Measurements from ENCODE around the gene DAB1.

The DAB1 gene

DNA sequence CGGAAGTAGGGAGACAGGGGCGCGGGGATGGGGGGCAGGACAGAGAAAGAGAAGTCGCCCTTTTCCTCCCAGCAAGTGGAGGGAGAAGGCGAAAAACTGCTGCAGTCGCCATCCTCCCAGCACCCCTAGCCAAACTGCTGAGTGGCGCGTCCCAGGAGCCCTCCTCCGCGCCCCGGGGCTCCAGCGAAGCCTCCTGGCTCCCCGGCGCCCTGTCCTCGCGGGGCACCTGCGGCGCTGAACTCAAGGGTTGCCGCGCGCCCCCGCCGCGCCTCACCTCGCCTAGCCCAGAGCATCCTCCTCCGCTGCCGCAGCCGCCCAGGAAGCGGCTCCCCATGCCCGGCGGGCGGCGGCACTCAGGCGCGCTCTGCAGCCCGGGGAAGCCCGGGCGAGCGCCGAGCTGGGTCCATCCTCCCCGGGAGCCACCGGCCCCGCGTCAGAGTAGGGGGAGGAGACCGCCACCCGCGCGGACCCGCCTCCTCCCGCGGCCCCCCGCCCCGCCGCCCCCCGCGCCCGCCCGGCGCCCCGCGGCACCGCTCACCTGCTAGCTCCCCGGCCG is at the start of gene DAB1:
Gene DAB1, minus strand, starts transcription at position 405 of the 556 bp plus-strand sequence. CDS start 133,030 bp downstream, outside the sequence.
- DNase-seq: peak; percentile 53

DNA sequence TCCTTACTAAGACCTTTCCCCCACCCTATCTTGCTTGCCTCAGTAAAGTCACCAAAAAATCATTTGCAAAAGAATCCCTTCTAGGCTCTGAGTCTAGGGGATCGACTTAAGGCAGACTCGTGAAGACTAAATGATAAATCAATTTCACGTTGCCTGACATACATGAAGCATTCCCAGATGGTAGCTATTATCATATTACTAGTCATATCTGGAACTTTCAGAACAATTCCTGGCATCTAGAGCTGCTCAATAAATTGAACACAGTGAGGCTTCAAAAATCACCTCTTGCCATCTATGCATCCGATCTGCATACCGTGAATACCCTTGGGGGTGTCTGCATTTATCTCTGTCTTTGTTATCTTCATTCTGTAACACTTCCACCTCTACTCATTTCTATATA is 49.6 kb upstream of the DAB1 start:
- no peak for DNase-seq

DNA sequence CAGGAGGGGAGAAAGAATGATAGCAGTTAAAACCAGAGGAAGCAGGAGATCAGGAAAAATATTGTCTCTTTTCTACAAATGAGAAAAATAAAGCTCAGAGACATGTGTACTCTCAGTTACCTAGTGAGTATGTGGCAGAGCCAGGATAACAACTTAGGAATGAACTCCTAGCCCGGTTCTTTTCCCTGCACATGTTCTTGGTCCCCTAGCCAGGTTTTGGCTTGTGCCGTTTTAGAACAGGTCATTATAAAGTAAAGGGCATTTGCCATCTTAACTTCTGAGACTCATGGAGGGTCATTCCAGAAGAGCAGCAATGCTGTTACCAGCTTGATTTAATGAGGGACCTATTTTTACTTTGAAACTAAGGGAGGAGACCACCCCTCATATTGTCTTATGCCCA is 48.1 kb upstream of the DAB1 start:
- no peak for DNase-seq

DNA sequence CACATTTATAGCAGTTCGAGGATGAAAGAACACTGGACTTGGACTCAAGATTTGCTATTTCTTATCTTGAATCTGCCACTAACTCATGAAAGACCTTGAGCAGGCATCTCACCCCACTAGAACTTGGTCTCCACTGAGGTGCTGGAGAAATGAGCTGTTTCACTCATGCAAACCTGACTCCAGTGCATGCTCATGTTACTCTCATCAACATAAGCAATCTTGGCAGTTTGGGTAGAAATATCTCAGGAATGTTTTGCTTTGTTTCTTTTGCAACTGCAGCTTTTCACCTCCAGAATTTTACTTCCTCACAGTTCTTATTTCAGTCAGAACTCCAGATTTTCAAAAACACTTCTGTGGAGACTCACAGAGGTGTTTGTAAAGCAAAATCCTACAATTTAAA is 46.2 kb upstream of the DAB1 start:
- DNase-seq: no peak

GRCh38 chr1:57468641-57469523 is 45.0 kb upstream of the DAB1 start:
- no peak for DNase-seq

DNA sequence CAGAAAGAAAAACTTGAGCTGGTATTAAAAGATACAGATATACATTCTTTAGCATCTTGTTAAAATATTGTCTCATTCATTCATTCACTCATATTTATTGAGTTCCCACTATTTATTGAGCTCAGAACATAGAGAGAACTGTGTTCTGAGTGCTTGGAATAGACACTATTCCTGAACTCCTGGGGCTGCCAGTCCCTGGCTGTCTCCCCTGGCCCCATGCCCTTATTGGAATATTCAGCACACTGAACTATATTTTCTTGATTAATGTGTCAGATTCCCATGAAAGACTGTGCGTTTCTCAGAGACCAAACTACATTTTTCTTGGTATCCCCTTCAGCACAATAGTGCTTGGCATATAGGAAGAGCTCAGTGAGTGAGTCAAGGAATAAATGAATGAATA is 44.0 kb upstream of the DAB1 start:
- DNase-seq: no peak

DNA sequence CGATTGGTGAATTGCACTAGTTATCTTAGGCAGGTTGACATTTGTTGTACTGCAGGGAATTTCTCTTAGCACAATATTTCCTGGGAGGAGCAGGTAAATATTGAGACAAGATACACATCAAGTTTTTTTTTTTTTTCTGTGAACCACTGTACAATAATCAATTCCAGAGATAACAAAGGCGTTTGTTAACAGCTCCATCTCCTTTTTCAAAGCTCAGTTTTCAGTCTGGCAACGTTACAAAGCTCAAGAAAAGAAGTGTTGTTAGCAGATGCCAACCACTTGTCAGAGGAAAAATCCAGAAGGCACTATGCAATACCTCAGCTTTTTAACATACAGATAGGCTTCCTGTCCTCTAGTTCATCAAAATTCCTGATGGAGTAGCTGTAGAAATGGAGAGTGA is 40.9 kb upstream of the DAB1 start:
- DNase-seq: peak; percentile 81

GRCh38 chr1:57463343-57463742 is 39.5 kb upstream of the DAB1 start:
- no peak for DNase-seq

DNA sequence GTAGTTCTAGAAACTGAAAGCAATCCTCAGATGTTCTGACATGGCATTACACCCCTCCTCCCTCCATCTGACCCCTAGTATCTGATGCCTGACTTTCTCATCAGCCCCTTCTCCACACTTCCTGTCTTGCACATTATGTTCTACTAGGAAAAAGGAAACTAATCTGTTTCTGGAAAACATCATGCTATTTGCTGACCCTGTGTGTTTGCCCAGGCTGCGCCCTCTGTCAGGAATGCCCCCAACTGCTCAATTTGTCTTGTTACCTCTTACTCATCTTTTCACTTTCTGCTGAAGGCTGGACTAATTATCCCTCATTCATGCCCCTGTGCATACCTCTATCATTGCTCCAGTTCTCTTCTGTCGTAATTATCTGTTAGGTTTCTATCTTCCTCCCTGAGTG is 37.5 kb upstream of the DAB1 start:
- peak; percentile 48 for DNase-seq

- DNase-seq: no peak
Measured at GRCh38 chr1:57451516-57451915, 27.7 kb upstream of the DAB1 start.

- DNase-seq: no peak
Measured at GRCh38 chr1:57450981-57451380, 27.1 kb upstream of the DAB1 start.

GRCh38 chr1:57447551-57447950 is 23.7 kb upstream of the DAB1 start:
- no peak for DNase-seq

GRCh38 chr1:57443004-57443403 is 19.1 kb upstream of the DAB1 start:
- DNase-seq: no peak

GRCh38 chr1:57440096-57440495 is 16.2 kb upstream of the DAB1 start:
- DNase-seq: no peak

DNA sequence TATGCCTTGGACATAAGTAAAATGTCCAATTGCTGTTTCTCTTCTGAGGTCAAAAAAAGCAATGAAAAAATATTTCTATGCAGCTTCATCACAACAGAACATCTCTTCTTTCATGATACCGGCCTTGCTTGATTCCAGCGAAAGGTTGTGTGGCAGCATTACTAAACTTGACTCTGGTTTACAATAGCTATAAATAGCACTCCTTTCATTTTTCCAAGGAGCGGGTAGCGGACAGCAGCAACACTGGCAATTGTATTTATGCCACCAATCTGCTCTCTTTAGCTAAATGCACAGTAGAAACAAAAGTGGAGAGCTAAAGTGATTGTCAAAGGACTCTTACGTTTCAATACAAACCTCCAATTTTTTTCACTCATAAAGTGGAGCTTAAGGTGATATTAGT is 7.5 kb upstream of the DAB1 start:
- peak; percentile 36 for DNase-seq

DNA sequence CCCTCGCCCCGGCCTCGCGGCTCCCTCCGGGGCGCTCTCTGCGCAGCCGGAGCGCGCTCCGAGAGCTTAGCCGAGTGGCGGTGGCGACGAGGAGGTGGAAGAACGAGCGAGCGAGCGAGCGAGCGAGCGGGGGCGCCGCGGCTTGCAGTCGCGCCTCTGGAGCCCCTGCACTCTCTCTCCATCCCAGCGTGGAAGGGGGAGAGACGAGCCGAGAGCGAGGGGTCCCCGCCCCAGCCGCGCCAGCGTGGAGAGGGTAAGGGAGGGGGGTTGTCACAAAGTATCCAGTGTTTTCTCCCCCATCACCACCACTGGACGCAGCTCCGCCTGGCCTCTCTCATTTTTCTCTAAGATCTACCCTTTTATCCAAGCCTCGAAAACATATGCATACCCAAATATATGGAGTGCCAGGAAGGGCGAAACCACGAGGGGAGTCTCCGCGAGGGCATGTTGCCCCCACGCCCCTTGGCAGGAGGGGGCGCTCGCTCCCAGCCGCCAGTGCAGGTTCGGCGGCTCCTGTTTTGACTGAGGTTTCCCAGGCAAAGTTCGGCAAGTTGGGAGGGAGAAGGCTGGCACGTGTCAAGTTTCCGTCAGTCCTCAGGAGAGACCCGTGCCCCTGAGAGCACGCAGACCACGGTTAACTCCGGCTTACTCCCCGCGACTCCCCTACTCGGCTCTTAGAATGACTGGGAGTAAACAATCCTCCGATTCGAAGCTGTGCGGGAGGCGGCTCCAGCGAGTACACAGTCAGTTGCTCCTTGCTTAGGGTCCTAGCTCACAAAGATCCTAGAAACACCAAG is 569 bp upstream of the DAB1 start:
- DNase-seq: peak; percentile 60

- no peak for DNase-seq
Measured at GRCh38 chr1:57423135-57423655, 665 bp downstream of the DAB1 start.

- peak; percentile 59 for DNase-seq
Measured at GRCh38 chr1:57422271-57423134, 1.4 kb downstream of the DAB1 start.

DNA sequence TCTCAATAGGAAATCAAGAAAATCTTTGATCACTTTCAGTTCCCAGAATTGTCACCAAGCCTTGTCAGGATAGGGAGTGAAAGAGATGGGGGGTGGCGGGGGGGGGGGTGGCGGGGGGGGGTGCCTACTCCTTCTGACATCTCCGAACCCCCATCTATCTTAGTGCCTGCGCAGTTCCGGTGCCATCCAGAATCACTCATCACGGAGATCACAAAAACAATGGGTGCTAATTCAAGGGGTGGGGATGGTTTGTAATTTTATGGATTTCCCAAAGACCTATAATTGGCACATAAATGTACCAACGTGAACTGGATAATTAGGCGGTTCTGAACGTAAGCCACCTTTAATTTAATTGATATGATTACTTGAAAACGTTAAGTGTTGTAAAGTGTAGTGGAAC is 2.1 kb downstream of the DAB1 start:
- DNase-seq: no peak

- DNase-seq: no peak
Measured at GRCh38 chr1:57420981-57421785, 2.7 kb downstream of the DAB1 start.

DNA sequence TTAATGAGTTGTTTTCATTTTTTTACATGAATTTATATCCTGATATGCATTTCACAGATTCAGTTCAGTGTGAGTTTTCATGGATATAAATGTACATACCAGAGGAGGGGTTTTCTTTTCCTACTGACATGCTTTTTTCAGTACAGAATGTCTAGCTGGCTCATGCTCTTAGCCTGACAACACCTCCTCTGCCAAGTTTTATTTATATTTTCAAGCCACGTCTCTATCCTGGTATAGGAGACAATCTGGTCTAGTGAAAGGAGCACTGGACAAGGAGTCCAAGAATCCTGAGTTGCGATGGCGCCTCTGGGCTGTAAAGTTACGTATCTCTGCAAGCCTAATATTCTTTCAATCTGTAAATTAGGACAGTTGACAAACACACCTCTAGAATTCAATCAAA is 4.9 kb downstream of the DAB1 start:
- no peak for DNase-seq

- DNase-seq: no peak
Measured at GRCh38 chr1:57411262-57411661, 12.6 kb downstream of the DAB1 start.
